Hepatocyte (in vitro differentiated cells): ENCODE measurements around the gene AUNIP. TPM values are rescaled to one million over a fixed set of nuclear protein-coding genes. Genes with fewer than 3 reads are reported as not detected.

Experiments used
- DNase-seq: peaks from one replicate; pipeline ENCODE4 v3.0.0-alpha.2; 2016; ENCODE audit warnings: low spot score
- H2AFZ ChIP-seq: fragments of 200-600 bp; sonication (generic); 2 replicates; pipeline ENCODE4 v1.6.0; 2016; ENCODE audit warnings: antibody characterized with exemption, mild to moderate bottlenecking
- H3K27ac ChIP-seq: fragments of 200-600 bp; sonication (generic); 2 replicates; pipeline ENCODE4 v1.5.1; 2016; ENCODE audit warnings: mild to moderate bottlenecking
- H3K27me3 ChIP-seq: fragments of 200-600 bp; sonication (generic); 2 replicates; pipeline ENCODE4 v1.6.1; 2016
- H3K36me3 ChIP-seq: fragments of 200-600 bp; sonication (generic); replicated peaks from 2 replicates; pipeline ENCODE4 v1.5.1; 2016; ENCODE audit warnings: low read depth; ENCODE audit not compliant: insufficient read depth
- H3K4me1 ChIP-seq: fragments of 200-600 bp; sonication (generic); 2 replicates; pipeline ENCODE4 v1.5.1; 2016; ENCODE audit warnings: mild to moderate bottlenecking, moderate library complexity; ENCODE audit not compliant: insufficient read depth
- H3K4me2 ChIP-seq: fragments of 200-600 bp; sonication (generic); 2 replicates; pipeline ENCODE4 v1.6.0; 2016
- H3K4me3 ChIP-seq: fragments of 200-600 bp; sonication (generic); 2 replicates; pipeline ENCODE4 v1.5.1; 2016; ENCODE audit warnings: mild to moderate bottlenecking
- H3K79me2 ChIP-seq: fragments of 200-600 bp; sonication (generic); 2 replicates; pipeline ENCODE4 v1.6.0; 2017; ENCODE audit warnings: mild to moderate bottlenecking
- H3K9me2 ChIP-seq: fragments of 200-600 bp; sonication (generic); replicated peaks from 2 replicates; pipeline ENCODE4 v1.6.0; 2017; ENCODE audit warnings: mild to moderate bottlenecking; ENCODE audit not compliant: insufficient read depth
- H3K9me3 ChIP-seq: fragments of 200-600 bp; sonication (generic); 2 replicates; pipeline ENCODE4 v1.5.1; 2016; ENCODE audit warnings: low read depth, mild to moderate bottlenecking
- H4K20me1 ChIP-seq: fragments of 200-600 bp; sonication (generic); 2 replicates; pipeline ENCODE4 v1.6.0; 2016; ENCODE audit warnings: mild to moderate bottlenecking; ENCODE audit not compliant: insufficient read depth, poor library complexity, severe bottlenecking
- EZH2 ChIP-seq: fragments of 200-600 bp; sonication (generic); IDR thresholded peaks from 2 replicates; pipeline ENCODE4 v1.6.1; 2016; ENCODE audit warnings: antibody characterized with exemption, mild to moderate bottlenecking, borderline replicate concordance
- EZH2phosphoT487 ChIP-seq: fragments of 200-600 bp; sonication (generic); IDR thresholded peaks from one replicate; pipeline ENCODE4 v1.6.1; 2018; ENCODE audit warnings: antibody characterized with exemption, mild to moderate bottlenecking, low read depth, moderate library complexity; ENCODE audit not compliant: unreplicated experiment, severe bottlenecking
- WGBS: methylation state at CpG from one replicate; pipeline ENCODE4 v1.1.6; 2016; ENCODE audit warnings: low lambda C conversion rate; ENCODE audit errors: missing lambda C conversion rate; 5-methylcytosine and 5-hydroxymethylcytosine counted together
- polyA plus RNA-seq: library from polyadenylated mRNA; unstranded; fragments of >200 nt; fragmentation: Nextera tagmentation; extraction: Ambion mirVana; gene quantifications from 2 replicates; pipeline ENCODE4 v1.2.1, GENCODE V29; 2016
- total RNA-seq: library from RNA; depleted of rRNA; stranded (reverse); fragments of >200 nt; gene quantifications from 2 replicates; pipeline ENCODE4 v1.2.3, GENCODE V29; 2014
- TF ChIP-seq, protein P1 (sequence below): fragments of 200-600 bp; sonication (generic); IDR thresholded peaks from 2 replicates; pipeline ENCODE4 v1.5.1; 2016; ENCODE audit warnings: antibody characterized with exemption, mild to moderate bottlenecking; ENCODE audit not compliant: poor library complexity

AUNIP gene
- total and polyA plus RNA-seq, 2 experiments from 2014 or later: 0.41 to 1.3 TPM

DNA sequence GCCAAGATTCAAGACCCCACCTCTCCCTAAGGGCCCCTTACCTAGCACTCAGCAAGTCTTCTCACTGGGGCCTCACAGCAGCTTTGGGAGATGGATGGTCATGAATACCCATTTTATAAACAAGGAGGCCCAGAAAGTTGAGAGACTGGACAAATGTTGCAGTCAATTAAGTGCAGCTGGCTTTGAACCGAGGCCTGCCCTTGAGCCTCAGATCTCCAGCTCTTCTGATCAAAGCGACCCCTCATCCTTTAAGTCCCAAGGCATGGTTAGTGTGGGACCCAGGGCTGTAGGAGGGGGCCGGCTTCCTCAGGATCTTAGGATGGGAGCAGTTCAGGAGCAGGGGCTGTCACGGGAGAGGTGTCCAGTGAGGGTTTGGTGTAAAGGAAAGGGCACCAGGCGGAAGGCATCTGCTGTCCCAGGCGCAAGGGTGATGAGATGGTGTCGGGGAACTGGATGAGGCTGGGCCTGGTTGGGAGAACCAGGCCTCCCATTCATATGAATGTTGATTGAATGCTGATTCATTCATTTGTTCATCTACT is 44.6 kb downstream of the AUNIP start:
- 83% methylated on average over 7 of the region's 7 CpGs for WGBS
- Histone ChIP-seq H3K36me3 (no peaks in the 10 kb centered on the region), H3K4me3 (no peak overlapping the region)

DNA sequence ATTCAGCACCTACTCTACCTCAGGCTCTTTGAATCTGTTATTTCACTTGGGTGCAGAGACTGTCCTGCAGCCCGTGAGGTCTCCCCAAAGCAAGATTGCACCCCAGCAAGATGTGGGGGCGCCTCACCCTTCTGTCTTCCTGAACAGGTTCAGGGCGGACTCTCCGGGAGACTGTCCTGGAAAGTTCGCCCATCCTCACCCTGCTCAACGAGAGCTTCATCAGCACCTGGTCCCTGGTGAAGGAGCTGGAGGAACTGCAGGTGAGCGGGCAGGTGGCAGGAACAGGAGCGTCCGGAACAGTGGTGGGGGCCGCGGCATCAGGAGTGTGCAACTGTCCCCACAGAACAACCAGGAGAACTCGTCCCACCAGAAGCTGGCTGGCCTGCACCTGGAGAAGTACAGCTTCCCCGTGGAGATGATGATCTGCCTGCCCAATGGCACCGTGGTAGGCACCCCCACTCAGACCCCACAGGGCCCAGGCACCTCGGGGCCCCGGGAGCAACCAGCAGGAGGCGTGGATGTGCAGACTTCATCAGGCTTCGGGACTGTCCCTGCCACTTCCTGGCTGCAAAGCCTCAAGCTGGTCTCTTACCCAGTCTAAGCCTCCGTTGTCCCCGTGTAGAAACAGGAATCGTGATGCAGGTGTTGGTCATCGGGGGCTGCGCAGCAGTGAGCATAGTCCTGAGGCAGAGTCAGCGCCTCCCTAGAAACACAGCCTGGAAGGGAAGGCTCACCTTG is 45.4 kb downstream of the AUNIP start:
- WGBS: 93% methylated on average over 22 of the region's 24 CpGs

More for the DNA sequence above, 44.6 kb downstream of the AUNIP start:
- no peaks in the 10 kb centered on the region for H3K9me2 ChIP-seq
- no peak overlapping the region for H3K4me2 ChIP-seq
- no peak for TF ChIP-seq EZH2
- TF ChIP-seq, protein P1, sequence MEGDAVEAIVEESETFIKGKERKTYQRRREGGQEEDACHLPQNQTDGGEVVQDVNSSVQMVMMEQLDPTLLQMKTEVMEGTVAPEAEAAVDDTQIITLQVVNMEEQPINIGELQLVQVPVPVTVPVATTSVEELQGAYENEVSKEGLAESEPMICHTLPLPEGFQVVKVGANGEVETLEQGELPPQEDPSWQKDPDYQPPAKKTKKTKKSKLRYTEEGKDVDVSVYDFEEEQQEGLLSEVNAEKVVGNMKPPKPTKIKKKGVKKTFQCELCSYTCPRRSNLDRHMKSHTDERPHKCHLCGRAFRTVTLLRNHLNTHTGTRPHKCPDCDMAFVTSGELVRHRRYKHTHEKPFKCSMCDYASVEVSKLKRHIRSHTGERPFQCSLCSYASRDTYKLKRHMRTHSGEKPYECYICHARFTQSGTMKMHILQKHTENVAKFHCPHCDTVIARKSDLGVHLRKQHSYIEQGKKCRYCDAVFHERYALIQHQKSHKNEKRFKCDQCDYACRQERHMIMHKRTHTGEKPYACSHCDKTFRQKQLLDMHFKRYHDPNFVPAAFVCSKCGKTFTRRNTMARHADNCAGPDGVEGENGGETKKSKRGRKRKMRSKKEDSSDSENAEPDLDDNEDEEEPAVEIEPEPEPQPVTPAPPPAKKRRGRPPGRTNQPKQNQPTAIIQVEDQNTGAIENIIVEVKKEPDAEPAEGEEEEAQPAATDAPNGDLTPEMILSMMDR: no peak
- no peak for TF ChIP-seq EZH2phosphoT487
- no peaks in the 10 kb centered on the region for H3K79me2 ChIP-seq
- no peak overlapping the region for H2AFZ ChIP-seq
- no peak overlapping the region for H3K27ac ChIP-seq
- H3K9me3 ChIP-seq: no peaks in the 10 kb centered on the region
- H3K4me1 ChIP-seq: peaks cover 15% of the 10 kb centered on the region
- no peaks in the 10 kb centered on the region for H3K27me3 ChIP-seq
- DNase-seq: no peak
- no peaks in the 10 kb centered on the region for H4K20me1 ChIP-seq

DNA sequence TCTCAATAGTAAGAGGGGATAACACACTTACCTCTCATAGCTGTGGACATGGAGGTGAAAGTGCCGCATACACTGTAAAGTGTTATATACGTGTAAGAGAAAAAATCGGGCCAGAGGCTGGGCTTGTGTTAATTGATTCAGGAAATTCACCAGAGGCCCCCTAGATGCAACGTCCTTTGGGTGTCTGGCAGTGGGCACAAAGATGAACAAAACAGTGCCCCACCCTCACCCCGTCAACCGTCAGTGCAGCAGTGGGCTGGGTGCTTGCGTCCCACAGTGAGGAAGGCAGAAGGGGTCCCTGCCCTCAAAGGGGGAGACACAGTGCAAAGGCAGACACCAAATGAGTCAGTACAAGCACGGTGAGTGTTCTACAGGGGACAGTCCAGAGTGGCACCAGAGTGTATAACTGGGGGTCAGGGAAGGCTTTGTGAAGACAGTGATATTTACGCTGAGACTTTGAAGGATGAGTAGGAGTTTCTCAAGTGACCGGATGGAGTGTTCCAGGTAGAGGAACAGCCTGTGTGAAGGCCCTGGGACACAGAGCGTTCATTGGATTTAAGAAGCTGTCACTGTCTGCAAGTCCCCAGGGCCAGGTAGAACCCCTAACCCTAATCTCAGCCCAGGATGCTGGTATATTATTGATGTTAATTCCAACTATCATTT is 46.1 kb downstream of the AUNIP start:
- H3K79me2 ChIP-seq: no peaks in the 10 kb centered on the region
- no peaks in the 10 kb centered on the region for H4K20me1 ChIP-seq
- no peak overlapping the region for H3K27ac ChIP-seq
- H2AFZ ChIP-seq: no peak overlapping the region
- H3K36me3 ChIP-seq: no peaks in the 10 kb centered on the region
- H3K27me3 ChIP-seq: no peaks in the 10 kb centered on the region
- no peaks in the 10 kb centered on the region for H3K9me2 ChIP-seq
- no peaks in the 10 kb centered on the region for H3K9me3 ChIP-seq
- 92% methylated on average over 11 of the region's 11 CpGs for WGBS
- TF ChIP-seq, protein P1: no peak
- no peak for TF ChIP-seq EZH2phosphoT487
- TF ChIP-seq EZH2: no peak
- H3K4me1 ChIP-seq: peaks cover 6% of the 10 kb centered on the region
- no peak overlapping the region for H3K4me3 ChIP-seq
- DNase-seq: no peak
- no peak overlapping the region for H3K4me2 ChIP-seq

More for the DNA sequence above, 45.4 kb downstream of the AUNIP start:
- no peaks in the 10 kb centered on the region for H3K79me2 ChIP-seq
- H3K27ac ChIP-seq: no peak overlapping the region
- no peaks in the 10 kb centered on the region for H3K36me3 ChIP-seq
- no peaks in the 10 kb centered on the region for H3K9me3 ChIP-seq
- no peaks in the 10 kb centered on the region for H3K9me2 ChIP-seq
- TF ChIP-seq EZH2phosphoT487 (no peak), EZH2 (no peak)
- TF ChIP-seq, protein P1: no peak
- H3K4me2 ChIP-seq: no peak overlapping the region
- H3K4me3 ChIP-seq: no peak overlapping the region
- no peak for DNase-seq
- no peaks in the 10 kb centered on the region for H3K27me3 ChIP-seq
- H3K4me1 ChIP-seq: peaks cover 13% of the 10 kb centered on the region
- H4K20me1 ChIP-seq: no peaks in the 10 kb centered on the region
- no peak overlapping the region for H2AFZ ChIP-seq
